T-helper 2 cell (primary cell): ENCODE data around the gene CCDC167.

ENCODE experiments used
- DNase-seq, 5 experiments: peaks; one replicate each; pipeline versions ENCODE4 v3.0.0 to v3.0.0-alpha.2; 2012 to 2022

Gene CCDC167

GRCh38 chr6:37487591-37488380 is 11.9 kb downstream of the CCDC167 start:
- DNase-seq: no peak

DNA sequence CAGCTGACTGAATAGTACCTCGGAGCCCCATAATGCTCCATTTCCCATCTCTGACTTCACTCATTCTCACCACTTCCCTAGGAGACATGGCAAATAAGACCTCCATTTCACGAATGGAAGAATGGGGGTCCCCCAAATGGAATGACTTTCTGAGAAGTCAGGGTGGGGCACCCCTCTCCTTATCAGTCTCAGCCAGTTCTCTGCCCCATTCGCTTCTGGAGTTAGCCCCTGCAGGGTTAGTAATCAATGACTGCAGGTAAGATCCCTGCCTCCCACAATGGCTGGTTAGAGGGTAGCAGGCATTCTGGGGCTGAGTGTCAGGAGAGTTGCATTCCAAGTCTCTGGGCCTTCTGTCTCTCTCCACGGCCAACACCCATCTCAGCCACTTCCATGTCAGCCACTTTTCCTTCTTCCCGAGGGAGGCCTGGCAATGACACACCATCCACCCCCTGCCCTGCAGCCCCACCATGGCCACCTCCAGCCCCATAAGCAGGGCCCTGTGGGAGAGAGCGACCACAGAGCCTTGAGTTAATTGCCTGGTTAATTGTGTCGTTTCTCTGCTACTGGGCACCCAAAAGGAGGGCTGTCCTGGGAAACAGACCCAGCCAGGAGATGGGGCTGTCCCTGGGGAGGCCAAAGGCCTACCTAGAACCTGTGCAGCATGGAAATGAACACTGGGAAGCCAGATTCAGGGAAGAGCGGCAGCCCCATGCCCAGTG is 13.4 kb downstream of the CCDC167 start:
- no peak for DNase-seq

DNA sequence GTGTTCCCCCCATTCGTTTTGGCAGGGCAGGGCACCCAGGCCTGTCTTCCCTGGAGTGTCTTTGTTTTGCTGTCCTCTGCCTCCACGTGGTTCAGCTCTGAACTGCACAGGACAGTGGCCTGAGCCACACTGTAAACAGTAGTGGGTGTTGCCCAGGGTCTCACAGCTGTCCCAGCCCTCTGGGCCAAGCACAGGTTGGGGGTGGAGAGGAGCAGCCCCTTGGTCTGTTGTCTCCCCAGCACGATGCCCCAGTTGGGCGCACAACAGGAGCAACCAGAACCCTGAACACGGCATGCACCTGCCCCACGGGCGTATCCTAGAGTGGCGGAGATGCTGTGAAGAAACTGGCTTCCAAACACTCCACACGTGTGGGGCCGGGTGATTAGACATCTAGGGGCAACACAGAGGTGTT is 14.4 kb downstream of the CCDC167 start:
- no peak for DNase-seq

DNA sequence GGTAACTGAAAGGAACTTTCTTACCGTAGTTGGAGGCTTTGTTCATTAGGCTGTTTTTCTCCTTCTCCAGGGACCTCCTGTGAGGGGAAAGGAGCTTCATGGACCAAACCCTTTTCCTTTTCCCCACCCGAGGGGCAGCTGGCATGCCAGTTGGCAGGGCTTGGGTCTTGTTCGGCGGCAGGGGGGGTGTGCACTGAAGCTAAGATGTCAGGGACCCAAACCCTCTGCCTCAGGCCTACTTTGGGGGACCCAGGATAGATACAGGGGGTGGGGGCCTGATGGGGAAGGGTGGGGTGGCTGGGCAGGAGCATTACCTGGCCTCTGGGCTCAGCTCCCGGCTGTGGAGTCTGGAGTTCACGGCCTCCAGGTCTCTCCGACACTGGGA is 14.9 kb downstream of the CCDC167 start:
- DNase-seq: no peak

GRCh38 chr6:37483917-37484785 is 15.5 kb downstream of the CCDC167 start:
- DNase-seq: peak; percentile 62 to 74 (median 66)

DNA sequence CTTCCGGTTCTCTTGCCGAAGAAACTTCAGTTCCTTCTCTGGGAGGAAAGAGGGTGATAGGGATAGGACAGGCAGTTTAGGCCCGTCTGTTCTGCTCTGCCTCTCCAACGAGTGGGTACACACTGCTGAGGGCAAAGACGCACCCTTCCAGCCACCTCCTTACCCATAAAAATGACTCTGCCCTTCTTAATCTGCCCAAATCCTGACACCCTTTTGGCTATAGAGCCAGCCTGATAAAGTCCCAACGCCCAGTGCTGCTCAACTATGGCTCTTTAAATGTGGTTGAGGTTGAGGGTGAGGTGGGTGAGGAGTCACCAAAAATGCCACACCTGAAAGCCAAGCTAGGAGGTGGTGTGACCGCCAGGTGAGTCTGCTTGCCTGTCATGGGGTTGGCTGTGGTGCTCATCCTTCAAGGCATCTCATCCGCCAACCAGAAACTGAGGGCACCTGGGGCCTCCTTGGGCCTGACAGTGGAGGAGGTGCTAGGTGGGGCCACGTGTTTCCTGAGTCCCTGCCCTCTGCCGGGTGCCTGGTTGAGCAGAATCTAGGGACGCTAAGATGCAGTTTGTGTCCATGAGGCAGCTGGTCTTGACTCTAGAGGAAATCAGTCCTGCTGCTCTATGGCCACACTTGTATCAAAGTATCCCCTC is 16.3 kb downstream of the CCDC167 start:
- no peak for DNase-seq

GRCh38 chr6:37482606-37483251 is 17.0 kb downstream of the CCDC167 start:
- DNase-seq: no peak

DNA sequence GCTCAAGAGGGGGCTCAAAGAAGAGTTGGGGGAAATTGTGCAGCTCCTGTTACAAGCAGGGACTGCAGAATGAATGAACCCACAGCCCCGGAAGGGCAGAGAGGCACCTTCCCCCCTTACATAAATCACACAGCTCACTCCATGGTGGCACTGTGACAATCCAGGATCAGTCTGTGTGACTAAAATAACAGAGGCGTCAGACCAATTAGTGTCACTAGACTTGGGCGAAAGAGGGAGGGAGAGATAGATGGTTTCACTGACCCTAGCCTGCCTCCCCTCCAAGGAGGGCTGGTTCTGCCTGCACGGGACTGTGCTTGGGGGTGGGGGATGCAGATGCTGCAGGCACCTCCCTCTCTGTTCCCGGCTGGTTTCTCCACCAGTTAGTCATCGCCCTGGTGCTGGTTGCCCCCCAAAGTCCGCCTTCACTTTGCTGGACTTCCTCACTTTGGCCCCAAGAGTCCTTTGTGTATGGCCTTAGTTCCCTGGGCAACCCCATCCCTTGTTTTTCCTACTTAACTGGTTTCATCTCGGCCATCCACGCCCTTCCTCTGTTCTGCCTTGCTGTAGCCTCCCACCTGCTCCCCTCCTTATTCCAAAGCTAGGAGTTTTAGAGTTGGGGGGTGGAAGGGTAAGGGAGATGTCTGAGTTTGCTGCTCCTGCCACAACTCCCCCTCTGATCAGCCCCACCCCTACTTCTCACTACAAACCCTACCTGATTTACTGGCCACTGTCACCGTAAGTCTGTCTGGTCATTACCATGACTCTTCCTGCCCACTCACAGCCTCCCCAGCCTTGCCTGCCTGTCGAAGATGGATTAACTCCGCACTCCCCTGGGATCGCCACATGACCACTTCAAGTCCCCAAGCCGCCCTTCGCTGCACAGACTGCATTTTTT is 17.7 kb downstream of the CCDC167 start:
- DNase-seq: no peak

DNA sequence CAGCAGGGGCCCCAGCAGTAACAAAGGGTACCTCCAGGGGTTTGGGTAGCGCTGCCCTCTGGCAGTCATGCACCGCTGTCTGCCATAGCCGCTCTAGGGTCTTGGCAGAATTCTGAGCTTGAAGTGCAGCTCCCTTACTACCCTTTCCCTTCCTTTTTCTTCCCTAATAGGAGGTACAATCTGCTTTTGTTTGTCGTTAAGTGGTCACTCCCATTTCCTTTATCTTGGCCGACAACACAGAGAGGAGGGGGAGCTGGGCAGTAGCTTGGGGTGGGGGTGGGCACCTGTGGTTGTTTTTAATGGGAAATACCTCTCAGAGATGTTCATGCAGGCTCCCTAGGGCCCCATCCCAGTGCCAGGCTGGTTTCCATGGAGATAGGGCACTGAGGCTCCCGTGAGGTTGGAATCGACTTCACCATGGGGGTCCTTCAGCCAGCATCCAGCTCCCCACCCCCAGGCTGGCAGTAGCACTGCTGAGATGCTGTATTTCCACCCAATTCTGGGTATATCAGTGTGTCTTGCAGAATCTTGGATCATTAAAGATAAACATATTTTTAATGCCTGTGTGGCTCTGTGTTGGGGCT is 18.6 kb downstream of the CCDC167 start:
- no peak for DNase-seq

- DNase-seq: no peak
Observed at GRCh38 chr6:37480118-37480736, 19.5 kb downstream of the CCDC167 start.

- DNase-seq: no peak
Observed at GRCh38 chr6:37479266-37479854, 20.3 kb downstream of the CCDC167 start.

DNA sequence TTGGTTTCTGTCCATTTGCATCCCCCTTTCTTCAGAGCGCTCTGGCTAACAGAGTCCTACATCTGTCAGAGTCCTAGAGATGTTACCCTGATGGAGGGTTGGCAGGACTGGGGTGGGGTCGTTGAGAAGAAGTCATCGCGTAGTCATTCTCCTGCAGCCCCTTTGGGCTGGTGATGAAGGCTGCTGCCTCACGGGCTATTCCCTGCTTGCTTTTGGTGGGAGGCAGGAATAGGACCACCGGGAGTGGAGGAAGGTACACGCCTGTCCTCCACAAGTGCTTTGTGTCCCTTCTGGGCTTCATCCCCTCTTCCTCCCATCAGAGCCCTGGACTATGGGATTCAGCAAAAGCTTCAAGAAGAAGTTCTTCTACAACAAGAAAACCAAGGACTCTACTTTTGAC is 20.9 kb downstream of the CCDC167 start:
- no peak for DNase-seq

DNA sequence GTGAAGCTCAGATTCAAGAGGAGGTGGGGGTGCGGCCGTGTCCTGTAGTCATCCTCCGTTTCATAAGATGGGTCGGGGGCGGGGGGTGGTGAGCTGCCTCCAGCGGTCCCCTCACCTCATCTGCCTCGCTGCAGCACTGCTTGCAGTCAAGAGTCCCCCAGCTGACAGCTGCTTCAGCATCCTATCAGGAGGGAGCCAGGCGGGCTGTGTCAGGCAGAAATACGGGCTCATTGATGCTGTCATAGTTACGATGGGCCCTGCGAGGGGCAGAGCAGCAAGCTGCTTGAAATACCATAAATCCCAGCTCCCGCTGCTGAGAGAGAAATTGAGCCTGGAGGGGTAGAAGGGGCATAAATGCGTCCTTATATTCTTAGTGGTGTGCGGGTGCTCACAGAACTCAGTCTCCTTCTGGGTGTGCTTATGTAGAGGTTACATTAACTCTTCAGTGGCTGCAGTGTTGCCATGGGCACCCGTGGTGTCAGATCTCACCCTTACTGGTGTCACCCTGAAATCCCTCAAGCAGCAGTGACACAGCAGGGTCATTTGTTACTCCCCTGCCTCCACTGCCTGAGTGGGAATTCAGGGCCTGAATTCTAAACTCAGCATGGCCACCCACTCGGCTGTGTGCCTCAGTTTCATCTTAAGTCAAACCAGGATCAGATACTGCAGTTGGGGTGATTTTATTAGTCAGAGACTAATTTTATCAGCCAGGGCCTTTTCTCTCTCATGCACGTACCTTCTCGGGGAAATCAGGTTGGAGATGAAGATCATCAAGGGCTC is 21.8 kb downstream of the CCDC167 start:
- no peak for DNase-seq

- no peak for DNase-seq
Observed at GRCh38 chr6:37477191-37477590, 22.5 kb downstream of the CCDC167 start.

DNA sequence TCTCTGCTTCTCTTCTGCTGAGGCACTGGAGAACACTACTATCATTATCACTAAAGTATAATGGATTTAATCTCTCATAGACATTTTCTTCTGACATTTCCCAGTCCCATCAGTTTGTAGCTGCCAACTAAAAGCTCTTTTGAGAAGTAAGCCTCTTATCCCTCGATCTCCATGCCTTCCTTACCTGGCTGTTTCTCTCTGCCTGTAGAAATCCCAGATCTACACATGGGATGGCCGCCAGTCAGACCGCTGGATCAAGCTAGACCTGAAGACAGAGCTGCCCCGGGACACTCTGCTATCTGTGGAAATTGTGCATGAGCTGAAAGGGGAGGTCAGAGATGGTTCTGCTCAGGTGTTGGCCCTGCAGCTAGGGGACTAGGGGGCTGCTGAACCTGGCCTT is 25.4 kb downstream of the CCDC167 start:
- no peak for DNase-seq

- no peak for DNase-seq
Observed at GRCh38 chr6:37473364-37474095, 26.2 kb downstream of the CCDC167 start.

- no peak for DNase-seq
Observed at GRCh38 chr6:37467718-37468117, 32.0 kb downstream of the CCDC167 start.

GRCh38 chr6:37463110-37463509 is 36.6 kb downstream of the CCDC167 start:
- no peak for DNase-seq
